Suppressor macrophage (primary cell): ENCODE results near the gene FBP1.
A peak's percentile ranks its signal among the peaks of the same experiment; 100 is the strongest.
"Not testable (repeated sequence)": the region's sequence is repeated elsewhere in the genome, so short reads cannot be mapped to it uniquely, and the experiment has no call there.

ENCODE experiments used
- DNase-seq, 4 experiments: peaks; one replicate each; pipeline ENCODE4 v3.0.0-alpha.2; 2020 to 2022

FBP1 gene

DNA sequence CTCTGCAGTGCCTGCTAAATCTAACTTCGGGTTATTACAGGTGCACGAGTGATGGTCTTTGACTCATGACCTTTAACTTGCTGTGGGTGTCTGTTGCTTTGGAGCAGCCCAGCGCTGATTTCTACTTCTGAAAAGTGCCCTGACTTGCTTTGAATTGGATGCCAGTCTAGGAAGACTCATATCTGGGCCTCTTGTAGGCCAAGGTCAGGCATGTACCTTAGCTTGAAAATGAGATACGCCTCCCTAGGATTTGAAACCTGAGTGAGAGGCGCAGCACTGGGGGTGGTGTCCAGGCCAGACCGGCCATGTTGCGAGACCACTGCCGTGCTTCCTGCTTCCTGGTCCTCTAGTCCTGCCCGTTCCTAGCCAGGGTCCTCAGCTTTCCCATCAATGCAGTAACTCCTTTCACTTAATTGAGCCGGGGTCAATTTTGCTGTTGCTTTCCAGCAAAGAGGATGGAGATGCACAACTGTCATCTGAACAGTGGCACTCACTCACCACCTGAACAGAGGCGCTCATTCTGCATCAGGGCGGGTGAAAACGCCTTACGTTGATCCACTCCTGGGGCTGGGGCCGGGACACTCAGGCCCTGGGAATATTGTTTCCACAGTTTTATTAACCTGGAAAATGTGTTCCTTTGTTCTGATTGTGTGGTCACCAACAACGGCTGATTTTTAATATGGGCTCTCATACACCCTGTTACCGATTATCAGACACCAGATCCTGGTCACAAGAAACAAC, 70.2 kb downstream of the FBP1 start:
- DNase-seq = no peak

DNA sequence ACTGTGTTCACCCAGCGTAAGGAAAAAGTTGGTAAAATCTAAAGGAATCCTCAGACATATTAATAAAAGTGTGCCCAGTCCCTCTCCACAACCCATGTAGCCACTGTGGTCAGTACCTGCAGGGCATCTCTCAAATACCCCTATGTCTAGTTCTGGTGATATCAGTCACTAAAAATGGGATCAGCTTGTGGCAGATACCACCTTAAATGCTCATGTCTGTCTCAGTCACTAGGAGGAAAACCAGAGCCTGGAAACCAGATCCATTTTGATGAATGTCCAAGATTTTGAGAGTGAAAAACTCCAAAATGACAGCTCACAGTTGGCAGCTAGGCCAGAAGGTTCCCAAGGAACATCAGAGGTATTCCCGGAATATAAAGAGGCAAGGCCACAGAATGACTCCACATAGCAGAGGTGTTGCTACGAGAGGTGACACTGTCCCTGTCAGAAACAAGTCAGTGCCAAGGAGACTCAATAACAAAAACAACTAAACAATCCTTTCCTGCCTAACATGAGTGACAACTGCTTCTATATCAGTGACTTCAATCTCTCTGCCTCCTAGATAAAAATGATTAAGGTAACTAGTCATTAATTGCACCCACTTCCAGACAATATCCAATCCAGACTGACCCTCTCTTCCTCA, 70.9 kb downstream of the FBP1 start:
- no peak for DNase-seq

DNA sequence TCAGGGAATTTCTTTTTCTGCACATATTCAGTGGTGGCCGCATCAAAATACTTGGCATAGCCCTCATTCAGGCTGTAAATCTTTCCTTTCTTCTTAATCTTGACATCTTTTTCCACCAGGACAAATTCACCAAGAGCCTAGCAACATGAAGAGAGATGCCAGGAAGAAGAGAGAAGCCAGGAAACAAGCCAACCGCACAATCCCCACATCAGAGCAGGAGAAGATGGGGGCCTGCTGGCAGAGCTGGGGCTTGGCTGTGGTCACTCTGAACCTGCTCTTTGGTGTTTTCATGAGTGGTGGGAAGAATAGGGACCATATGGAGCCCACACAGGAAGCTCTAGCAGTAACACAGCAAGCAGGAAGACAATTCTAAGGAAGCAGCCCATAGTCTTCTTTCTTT, 72.0 kb downstream of the FBP1 start:
- no peak for DNase-seq

DNA sequence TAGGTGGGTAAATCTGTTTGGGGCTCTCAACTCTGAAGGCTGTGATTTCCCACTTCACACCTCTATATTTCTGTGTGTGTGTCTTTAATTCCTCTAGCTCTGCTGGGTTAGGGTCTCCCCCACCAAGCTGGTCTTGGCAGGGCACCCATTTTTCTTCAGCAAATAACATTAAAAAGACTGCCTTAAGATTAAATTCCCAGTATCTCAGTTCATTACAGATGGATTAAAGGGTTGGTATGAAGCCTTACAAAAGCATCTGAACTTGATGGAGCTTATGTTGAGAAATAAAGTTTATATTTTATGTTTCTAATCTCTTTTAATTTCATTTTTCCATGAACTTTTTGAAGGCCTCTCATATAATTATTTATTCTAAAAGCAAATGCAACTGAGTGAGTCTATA, 72.8 kb downstream of the FBP1 start:
- DNase-seq = no peak

DNA sequence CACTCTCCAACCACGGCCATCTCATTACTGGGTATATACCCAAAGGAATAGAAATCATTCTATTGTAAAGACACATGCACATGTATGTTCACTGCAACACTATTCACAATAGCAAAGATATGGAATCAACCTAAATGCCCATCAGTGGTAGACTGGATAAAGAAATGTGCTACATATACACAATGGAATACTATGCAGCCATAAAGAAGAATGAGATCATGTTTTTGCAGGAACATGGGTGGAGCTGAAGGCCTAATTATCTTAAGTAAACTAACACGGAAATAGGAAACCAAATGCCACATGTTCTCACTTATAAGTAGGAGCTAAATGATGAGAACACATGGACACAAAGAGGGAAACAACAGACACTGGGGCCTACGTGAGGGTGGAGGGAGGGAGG, 75.0 kb downstream of the FBP1 start:
- DNase-seq = not testable (repeated sequence)

DNA sequence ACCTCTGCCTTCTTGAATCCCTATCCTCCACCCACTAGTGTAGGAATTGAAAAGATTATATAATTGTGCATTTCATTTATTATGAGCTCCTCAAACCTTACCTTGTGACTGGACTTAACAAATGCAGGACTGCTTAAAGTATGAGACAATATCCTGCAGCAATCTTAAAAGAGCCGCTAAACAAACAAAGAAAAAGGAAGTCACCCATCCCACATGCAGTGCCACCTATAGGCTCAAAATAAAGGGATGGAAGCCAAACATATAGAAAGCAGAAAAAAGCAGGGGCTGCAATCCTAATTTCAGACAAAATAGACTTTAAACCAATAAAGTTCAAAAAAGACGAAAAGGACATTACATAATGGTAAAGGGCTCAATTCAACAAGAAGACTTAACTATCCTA, 75.8 kb downstream of the FBP1 start:
- DNase-seq = peak in 3 of 4 experiments; percentile 7 to 29 (median 13)

DNA sequence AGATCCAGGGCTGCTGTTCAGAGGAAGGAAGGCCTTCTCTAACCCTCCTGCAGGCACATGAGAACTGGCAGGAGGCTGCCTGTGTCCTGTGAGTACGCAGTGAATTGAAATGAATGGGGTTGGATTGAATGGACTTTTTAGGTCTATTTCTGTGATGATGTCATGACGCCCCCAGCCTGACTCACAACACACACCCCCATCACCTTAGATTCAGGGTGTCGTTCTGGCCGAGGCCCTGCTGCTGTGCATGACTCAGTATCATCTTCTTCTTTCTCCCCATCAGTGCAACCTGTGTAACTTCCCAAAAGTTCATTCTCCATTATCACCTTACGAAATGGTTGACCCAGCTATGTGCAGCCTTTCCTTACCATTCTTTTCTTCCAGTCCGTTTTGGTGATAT, 79.1 kb downstream of the FBP1 start:
- no peak for DNase-seq

DNA sequence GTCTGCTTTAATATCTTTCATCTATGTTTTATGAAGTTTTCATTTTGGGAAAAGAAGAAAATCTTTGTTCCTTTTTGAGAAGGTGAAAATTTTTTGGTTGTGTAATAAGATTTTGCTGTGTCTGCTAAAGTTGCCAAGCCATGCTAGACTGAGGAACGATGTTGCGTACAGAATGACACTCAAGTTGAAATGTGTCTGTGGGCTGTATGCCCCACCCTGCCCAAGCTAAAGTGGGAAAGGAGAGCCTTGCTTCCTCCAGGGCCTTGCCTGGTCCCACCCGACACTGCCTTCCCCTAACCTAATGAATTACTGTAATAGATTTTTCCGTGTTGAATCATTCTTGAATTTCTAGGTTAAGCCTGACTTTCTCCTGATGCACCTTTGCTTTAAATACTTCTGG, 81.9 kb downstream of the FBP1 start:
- DNase-seq = peak; percentile 5 to 39 (median 34)

DNA sequence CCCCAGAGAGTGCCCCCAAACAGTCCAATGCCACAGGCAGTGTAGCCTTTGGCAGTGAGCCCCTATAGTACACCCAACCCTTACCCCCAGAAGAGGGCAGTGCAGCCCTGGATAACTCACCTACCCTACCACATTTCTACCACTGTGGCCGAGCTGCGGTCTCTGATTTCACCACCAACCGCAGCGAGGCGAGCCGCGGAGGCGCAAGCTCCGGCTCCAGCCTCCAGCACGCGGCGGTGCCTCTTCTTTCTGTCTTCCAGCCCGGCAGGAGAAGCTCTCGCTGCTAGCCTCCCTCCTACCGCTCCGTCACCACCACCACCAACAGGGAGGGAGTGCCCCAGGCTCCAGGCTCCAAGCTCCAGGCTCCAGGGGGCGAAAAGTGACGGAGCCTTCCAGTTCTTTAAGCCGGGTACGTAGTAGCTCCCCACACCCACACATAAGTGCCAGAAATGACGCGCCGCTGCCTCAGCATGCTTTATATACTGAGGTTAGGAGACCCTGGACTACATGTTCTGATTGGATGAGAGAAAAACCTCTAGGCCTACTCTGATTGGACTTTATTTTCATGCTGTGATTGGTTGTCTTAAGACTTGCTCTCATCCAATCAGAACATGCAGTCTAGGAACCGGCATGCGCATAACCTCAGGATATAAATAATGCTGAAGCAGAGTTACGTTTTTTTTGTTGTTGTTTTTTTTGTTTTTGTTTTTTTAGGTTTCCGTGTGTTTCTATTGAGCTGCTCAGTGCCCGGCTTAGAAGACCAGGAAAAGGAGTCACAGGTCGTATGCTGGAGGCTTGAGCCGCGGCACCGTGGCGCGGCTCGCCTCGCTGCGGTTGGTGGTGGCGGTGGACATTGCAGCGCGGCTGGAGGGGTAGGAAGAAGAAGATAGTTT, 84.6 kb downstream of the FBP1 start, which contains the start of gene PCAT7:
Gene PCAT7, plus strand, starts transcription at position 645 of the 893 bp plus-strand sequence.
- DNase-seq = peak; percentile 19 to 81 (median 59)

DNA sequence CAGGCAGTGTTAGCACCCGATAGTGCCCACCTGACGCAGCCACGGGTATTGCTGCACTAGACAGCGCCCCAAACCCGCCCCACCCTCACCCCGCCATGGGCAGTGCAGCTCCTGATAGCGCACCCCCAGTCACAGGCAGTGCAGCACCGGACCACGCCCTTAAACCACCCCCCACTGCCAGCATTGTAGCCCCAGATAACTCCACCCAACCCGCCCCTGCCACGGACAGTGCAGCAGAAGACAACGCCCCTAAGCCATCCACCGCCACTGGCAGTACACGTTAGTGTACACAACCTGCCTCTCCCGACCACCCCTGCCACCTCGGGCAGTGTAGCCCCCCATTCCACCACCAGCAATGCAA, 85.3 kb downstream of the FBP1 start:
- no peak for DNase-seq
